Fibroblast of lung (primary cell): ENCODE measurements around the gene DNAJB1.

Experiments used
- CTCF ChIP-seq, 2 donors: IDR thresholded peaks in 1 of 2; conservative IDR thresholded peaks in 1 of 2; 1 replicate in 1 of 2; 2 replicates in 1 of 2; pipeline ENCODE4 v1.5.1; 2011 to 2012; ENCODE audit warnings: low read length in 2 of 2, control low read depth in 1 of 2, inconsistent platforms in 1 of 2, low read depth in 1 of 2, mild to moderate bottlenecking in 1 of 2
- EZH2 ChIP-seq: IDR thresholded peaks from 2 replicates; pipeline ENCODE4 v1.5.1; 2012; ENCODE audit warnings: low read length, control low read depth, mild to moderate bottlenecking; ENCODE audit errors: missing control alignments

GRCh38 chr19:14514215-14514863, 3.9 kb downstream of the DNAJB1 start:
- TF ChIP-seq CTCF (conservative IDR thresholded peaks at IDR 0.05 in 1 of 2, IDR thresholded peaks at IDR 0.05 in 1 of 2; ENCODE audit: low read depth in 1 of 2, low read length in 2 of 2) (no peak), EZH2 (no peak)
